Smooth muscle cell (in vitro differentiated cells): ENCODE results near the gene GRID1. TPM values are rescaled to one million over a fixed set of nuclear protein-coding genes. Genes with fewer than 3 reads are reported as not detected.

Experiments
- DNase-seq: peaks from one replicate; lab custom pipeline; 2025; ENCODE audit not compliant: unreplicated experiment; lab: John Stamatoyannopoulos, UW
- H2AFZ ChIP-seq: fragments of 200-600 bp; sonication (generic); 2 replicates; pipeline ENCODE4 v1.6.0; 2016; ENCODE audit warnings: antibody characterized with exemption, low read depth, mild to moderate bottlenecking
- H3F3A ChIP-seq: fragments of 200-600 bp; sonication (generic); 2 replicates; pipeline ENCODE4 v1.6.0; 2017; ENCODE audit warnings: antibody characterized with exemption, low read depth
- H3K27ac ChIP-seq: fragments of 200-600 bp; sonication (generic); 2 replicates; pipeline ENCODE4 v1.5.1; 2016; ENCODE audit warnings: low read depth, mild to moderate bottlenecking
- H3K27me3 ChIP-seq: fragments of 200-600 bp; sonication (generic); 2 replicates; pipeline ENCODE4 v1.6.1; 2016; ENCODE audit warnings: low read depth, mild to moderate bottlenecking
- H3K36me3 ChIP-seq: fragments of 200-600 bp; sonication (generic); 2 replicates; pipeline ENCODE4 v1.5.1; 2016; ENCODE audit warnings: low read depth
- H3K4me1 ChIP-seq: fragments of 200-600 bp; sonication (generic); 2 replicates; pipeline ENCODE4 v1.5.1; 2016; ENCODE audit warnings: low read depth
- H3K4me2 ChIP-seq: fragments of 200-600 bp; sonication (generic); 2 replicates; pipeline ENCODE4 v1.6.0; 2016; ENCODE audit warnings: mild to moderate bottlenecking
- H3K4me3 ChIP-seq: fragments of 200-600 bp; sonication (generic); 2 replicates; pipeline ENCODE4 v1.5.1; 2016; ENCODE audit warnings: mild to moderate bottlenecking
- H3K79me2 ChIP-seq: fragments of 200-600 bp; sonication (generic); 2 replicates; pipeline ENCODE4 v1.6.0; 2016; ENCODE audit warnings: low read depth, mild to moderate bottlenecking
- H3K9ac ChIP-seq: fragments of 200-600 bp; sonication (generic); 2 replicates; pipeline ENCODE4 v1.6.0; 2016; ENCODE audit warnings: low read depth
- H3K9me3 ChIP-seq: fragments of 200-600 bp; sonication (generic); replicated peaks from 2 replicates; pipeline ENCODE4 v1.5.1; 2016; ENCODE audit warnings: low read depth
- H4K20me1 ChIP-seq: fragments of 200-600 bp; sonication (generic); 2 replicates; pipeline ENCODE4 v1.6.0; 2016; ENCODE audit warnings: low read depth
- WGBS: methylation state at CpG from one replicate; pipeline ENCODE4 v1.1.7; 2016; ENCODE audit warnings: low lambda C conversion rate; 5-methylcytosine and 5-hydroxymethylcytosine counted together
- polyA plus RNA-seq: library from polyadenylated mRNA; unstranded; fragments of >200 nt; fragmentation: Nextera tagmentation; extraction: Ambion mirVana; gene quantifications from 2 replicates; pipeline ENCODE4 v1.2.1, GENCODE V29; 2016
- total RNA-seq: library from RNA; depleted of rRNA; stranded (reverse); fragments of >200 nt; gene quantifications from 2 replicates; pipeline ENCODE4 v1.2.3, GENCODE V29; 2014
- TF ChIP-seq, protein P1 (sequence below): fragments of 200-600 bp; sonication (generic); IDR thresholded peaks from 2 replicates; pipeline ENCODE4 v1.5.1; 2017; ENCODE audit warnings: borderline replicate concordance, mild to moderate bottlenecking, antibody characterized with exemption; ENCODE audit not compliant: insufficient read depth, poor library complexity, severe bottlenecking

The GRID1 gene
- total and polyA plus RNA-seq, 2 experiments from 2014 or later = 4.4 to 7.4 TPM

DNA sequence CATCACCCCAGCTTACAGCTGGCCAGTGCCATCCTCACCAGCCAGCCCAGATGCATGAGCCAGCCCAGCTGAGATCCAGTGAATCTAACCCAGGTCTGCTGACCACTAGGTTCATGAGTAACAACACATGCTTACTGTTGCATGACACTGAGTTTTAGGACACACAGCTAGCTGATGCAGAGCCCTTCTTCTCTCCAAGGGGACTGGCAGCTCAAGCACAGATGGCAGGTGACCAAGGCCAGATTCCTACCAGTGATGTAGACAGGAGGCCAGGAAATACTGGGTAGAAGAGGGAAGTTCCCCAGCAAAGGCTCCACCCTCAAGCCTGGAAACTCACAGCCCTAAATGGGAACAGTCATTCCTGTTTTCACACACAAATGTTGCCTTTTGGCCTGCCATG is 236.6 kb downstream of the GRID1 start:
- no peaks in the 10 kb centered on the region for H3K27me3 ChIP-seq
- H4K20me1 ChIP-seq = no peaks in the 10 kb centered on the region
- H3K27ac ChIP-seq = no peak overlapping the region
- H3K79me2 ChIP-seq = no peaks in the 10 kb centered on the region
- no peak for DNase-seq
- no peaks in the 10 kb centered on the region for H3F3A ChIP-seq
- no peak overlapping the region for H3K4me2 ChIP-seq
- no peaks in the 10 kb centered on the region for H3K9me3 ChIP-seq
- no peaks in the 10 kb centered on the region for H3K36me3 ChIP-seq
- no peak overlapping the region for H3K9ac ChIP-seq
- H2AFZ ChIP-seq = no peak overlapping the region
- H3K4me1 ChIP-seq = no peaks in the 10 kb centered on the region
- TF ChIP-seq, protein P1, sequence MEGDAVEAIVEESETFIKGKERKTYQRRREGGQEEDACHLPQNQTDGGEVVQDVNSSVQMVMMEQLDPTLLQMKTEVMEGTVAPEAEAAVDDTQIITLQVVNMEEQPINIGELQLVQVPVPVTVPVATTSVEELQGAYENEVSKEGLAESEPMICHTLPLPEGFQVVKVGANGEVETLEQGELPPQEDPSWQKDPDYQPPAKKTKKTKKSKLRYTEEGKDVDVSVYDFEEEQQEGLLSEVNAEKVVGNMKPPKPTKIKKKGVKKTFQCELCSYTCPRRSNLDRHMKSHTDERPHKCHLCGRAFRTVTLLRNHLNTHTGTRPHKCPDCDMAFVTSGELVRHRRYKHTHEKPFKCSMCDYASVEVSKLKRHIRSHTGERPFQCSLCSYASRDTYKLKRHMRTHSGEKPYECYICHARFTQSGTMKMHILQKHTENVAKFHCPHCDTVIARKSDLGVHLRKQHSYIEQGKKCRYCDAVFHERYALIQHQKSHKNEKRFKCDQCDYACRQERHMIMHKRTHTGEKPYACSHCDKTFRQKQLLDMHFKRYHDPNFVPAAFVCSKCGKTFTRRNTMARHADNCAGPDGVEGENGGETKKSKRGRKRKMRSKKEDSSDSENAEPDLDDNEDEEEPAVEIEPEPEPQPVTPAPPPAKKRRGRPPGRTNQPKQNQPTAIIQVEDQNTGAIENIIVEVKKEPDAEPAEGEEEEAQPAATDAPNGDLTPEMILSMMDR = no peak
- H3K4me3 ChIP-seq = no peak overlapping the region

GRCh38 chr10:86128360-86128759 is 238.2 kb downstream of the GRID1 start:
- H3K79me2 ChIP-seq = no peaks in the 10 kb centered on the region
- H3K9ac ChIP-seq = no peak overlapping the region
- no peak overlapping the region for H3K4me3 ChIP-seq
- H3K4me1 ChIP-seq = no peaks in the 10 kb centered on the region
- no peak overlapping the region for H3K4me2 ChIP-seq
- H4K20me1 ChIP-seq = no peaks in the 10 kb centered on the region
- no peaks in the 10 kb centered on the region for H3K27me3 ChIP-seq
- H3K9me3 ChIP-seq = no peaks in the 10 kb centered on the region
- no peak for DNase-seq
- TF ChIP-seq, protein P1 = no peak
- no peaks in the 10 kb centered on the region for H3K36me3 ChIP-seq
- H3K27ac ChIP-seq = no peak overlapping the region
- WGBS = 83% methylated on average over 5 of the region's 5 CpGs
- H2AFZ ChIP-seq = no peak overlapping the region
- H3F3A ChIP-seq = no peaks in the 10 kb centered on the region

DNA sequence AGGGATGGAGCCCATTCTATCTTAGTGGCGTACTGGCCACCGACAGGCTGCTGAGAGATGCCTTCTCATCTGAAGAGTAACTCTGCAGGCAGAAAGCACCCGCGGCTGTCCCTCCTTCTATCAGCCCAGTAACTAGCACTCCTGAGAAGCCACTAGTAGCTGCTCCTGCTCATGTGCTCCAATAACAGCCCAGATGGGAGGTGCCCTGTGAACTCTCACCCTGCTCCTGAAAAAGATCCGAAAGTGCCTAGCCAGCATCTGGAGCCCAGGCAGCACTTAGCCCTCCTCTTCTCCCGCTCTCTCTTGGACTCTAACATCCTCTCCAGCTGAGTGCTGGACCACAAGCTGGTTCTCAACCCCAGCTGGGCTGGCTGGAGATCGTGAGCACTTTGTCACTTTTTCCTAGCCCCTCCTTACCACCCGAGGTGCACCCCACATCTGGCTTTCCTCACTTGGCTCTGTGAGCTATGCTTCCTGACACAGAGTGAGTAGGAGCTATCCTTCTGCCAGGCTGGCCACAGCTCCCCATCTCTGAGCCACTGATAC is 239.2 kb downstream of the GRID1 start:
- Histone ChIP-seq H3K79me2 (no peaks in the 10 kb centered on the region), H3K9me3 (no peaks in the 10 kb centered on the region), H3K4me1 (no peaks in the 10 kb centered on the region), H3K27me3 (no peaks in the 10 kb centered on the region), H4K20me1 (no peaks in the 10 kb centered on the region), H3K36me3 (no peaks in the 10 kb centered on the region), H3F3A (no peaks in the 10 kb centered on the region), H2AFZ (no peak overlapping the region), H3K4me3 (no peak overlapping the region), H3K27ac (no peak overlapping the region), H3K9ac (no peak overlapping the region), H3K4me2 (no peak overlapping the region)
- no peak for DNase-seq
- TF ChIP-seq, protein P1 = no peak
- 74% methylated on average over 8 of the region's 8 CpGs for WGBS

GRCh38 chr10:86124734-86125133 is 241.9 kb downstream of the GRID1 start:
- Histone ChIP-seq H3K4me3 (no peak overlapping the region), H3F3A (no peaks in the 10 kb centered on the region), H3K27me3 (no peaks in the 10 kb centered on the region), H3K79me2 (no peaks in the 10 kb centered on the region), H2AFZ (no peak overlapping the region), H3K9me3 (no peaks in the 10 kb centered on the region), H3K27ac (no peak overlapping the region), H3K36me3 (no peaks in the 10 kb centered on the region), H3K4me2 (no peak overlapping the region), H3K4me1 (no peaks in the 10 kb centered on the region), H4K20me1 (no peaks in the 10 kb centered on the region), H3K9ac (no peak overlapping the region)
- TF ChIP-seq, protein P1 = no peak
- no peak for DNase-seq
- 87% methylated on average over 4 of the region's 4 CpGs for WGBS
